ENCODE measurements around the gene ANGPTL8. TPM values are rescaled to one million over a fixed set of nuclear protein-coding genes. Genes with fewer than 3 reads are reported as not detected.
A peak's percentile ranks its signal among the peaks of the same experiment; 100 is the strongest.

The ANGPTL8 gene
- total RNA-seq, 1 donor from 2014 or later: not detected

GRCh38 chr19:11261971-11262839, 22.8 kb downstream of the ANGPTL8 start, which contains the start of gene DOCK6:
DOCK6 (minus strand) TSS chr19:11262524; CDS start chr19:11262440, 84 bp downstream.
- Mint-ChIP-seq H3K27me3 (no peaks in the 10 kb centered on the region), H3K36me3 (ENCODE audit: insufficient read depth) (no peaks in the 10 kb centered on the region), H3K4me1 (ENCODE audit: low read depth) (peaks cover 15% of the 10 kb centered on the region), H3K9me3 (ENCODE audit: low read depth) (no peaks in the 10 kb centered on the region), H3K4me3 (ENCODE audit: low read depth) (peak within 1 kb of the TSS; percentile 75), H3K27ac (peak within 1 kb of the TSS; percentile 79)
- DNase-seq (ENCODE audit: low spot score, unreplicated experiment): peak; percentile 24
- peak; percentile 61 for TF ChIP-seq CTCF (IDR thresholded peaks at IDR 0.05; ENCODE audit: unreplicated experiment)

GRCh38 chr19:11263726-11264125, 24.3 kb downstream of the ANGPTL8 start:
- Mint-ChIP-seq H3K27ac (no peak overlapping the region), H3K9me3 (ENCODE audit: low read depth) (no peaks in the 10 kb centered on the region), H3K27me3 (no peaks in the 10 kb centered on the region), H3K4me3 (ENCODE audit: low read depth) (peak overlapping the region; percentile 61), H3K4me1 (ENCODE audit: low read depth) (peaks cover 15% of the 10 kb centered on the region), H3K36me3 (ENCODE audit: insufficient read depth) (no peaks in the 10 kb centered on the region)
- DNase-seq (ENCODE audit: low spot score, unreplicated experiment): no peak
- TF ChIP-seq CTCF (IDR thresholded peaks at IDR 0.05; ENCODE audit: unreplicated experiment): no peak

- Mint-ChIP-seq H3K27me3 (no peaks in the 10 kb centered on the region), H3K27ac (peak overlapping the region; percentile 78), H3K4me3 (ENCODE audit: low read depth) (peak overlapping the region; percentile 54), H3K9me3 (ENCODE audit: low read depth) (no peaks in the 10 kb centered on the region), H3K4me1 (ENCODE audit: low read depth) (peaks cover 15% of the 10 kb centered on the region), H3K36me3 (ENCODE audit: insufficient read depth) (no peaks in the 10 kb centered on the region)
- TF ChIP-seq CTCF (IDR thresholded peaks at IDR 0.05; ENCODE audit: unreplicated experiment): no peak
- DNase-seq (ENCODE audit: low spot score, unreplicated experiment): no peak
Observed at GRCh38 chr19:11264452-11265176, 25.2 kb downstream of the ANGPTL8 start.

- H3K36me3 Mint-ChIP-seq (ENCODE audit: insufficient read depth): no peaks in the 10 kb centered on the region
- no peaks in the 10 kb centered on the region for H3K9me3 Mint-ChIP-seq (ENCODE audit: low read depth)
- peaks cover 15% of the 10 kb centered on the region for H3K4me1 Mint-ChIP-seq (ENCODE audit: low read depth)
- peak overlapping the region; percentile 43 for H3K27ac Mint-ChIP-seq
- TF ChIP-seq CTCF (IDR thresholded peaks at IDR 0.05; ENCODE audit: unreplicated experiment): no peak
- no peak for DNase-seq (ENCODE audit: low spot score, unreplicated experiment)
- H3K27me3 Mint-ChIP-seq: no peaks in the 10 kb centered on the region
- H3K4me3 Mint-ChIP-seq (ENCODE audit: low read depth): peak overlapping the region; percentile 12
Observed at GRCh38 chr19:11265177-11265784, 25.9 kb downstream of the ANGPTL8 start.

GRCh38 chr19:11265785-11266236, 26.4 kb downstream of the ANGPTL8 start:
- H3K27me3 Mint-ChIP-seq: no peaks in the 10 kb centered on the region
- no peak overlapping the region for H3K4me3 Mint-ChIP-seq (ENCODE audit: low read depth)
- peak overlapping the region; percentile 43 for H3K27ac Mint-ChIP-seq

More at GRCh38 chr19:11265785-11266236, 26.4 kb downstream of the ANGPTL8 start:
- TF ChIP-seq CTCF (IDR thresholded peaks at IDR 0.05; ENCODE audit: unreplicated experiment): no peak
- H3K4me1 Mint-ChIP-seq (ENCODE audit: low read depth): peaks cover 15% of the 10 kb centered on the region
- no peak for DNase-seq (ENCODE audit: low spot score, unreplicated experiment)
- H3K36me3 Mint-ChIP-seq (ENCODE audit: insufficient read depth): no peaks in the 10 kb centered on the region
- no peaks in the 10 kb centered on the region for H3K9me3 Mint-ChIP-seq (ENCODE audit: low read depth)

All from progenitor cell of endocrine pancreas (in vitro differentiated cells).